Coronary artery (tissue), 2 donors: ENCODE results near the gene CCL14.

Experiments used
- DNase-seq: peaks from one replicate; pipeline ENCODE4 v3.0.0-alpha.2; 2017; ENCODE audit warnings: low spot score
- H3K27ac ChIP-seq, 2 donors: fragments of 200-600 bp; sonication (generic); one replicate each; pipeline ENCODE4 v1.5.1; 2016 to 2019
- H3K4me3 ChIP-seq: fragments of 200-600 bp; sonication (generic); 2 replicates; pipeline ENCODE4 v1.5.1; 2016; ENCODE audit warnings: mild to moderate bottlenecking, moderate library complexity
- TF ChIP-seq, protein P1 (sequence below): fragments of 200-600 bp; sonication (generic); IDR thresholded peaks from one replicate; pipeline ENCODE4 v1.5.1; 2019; ENCODE audit warnings: antibody characterized with exemption

Gene CCL14

DNA sequence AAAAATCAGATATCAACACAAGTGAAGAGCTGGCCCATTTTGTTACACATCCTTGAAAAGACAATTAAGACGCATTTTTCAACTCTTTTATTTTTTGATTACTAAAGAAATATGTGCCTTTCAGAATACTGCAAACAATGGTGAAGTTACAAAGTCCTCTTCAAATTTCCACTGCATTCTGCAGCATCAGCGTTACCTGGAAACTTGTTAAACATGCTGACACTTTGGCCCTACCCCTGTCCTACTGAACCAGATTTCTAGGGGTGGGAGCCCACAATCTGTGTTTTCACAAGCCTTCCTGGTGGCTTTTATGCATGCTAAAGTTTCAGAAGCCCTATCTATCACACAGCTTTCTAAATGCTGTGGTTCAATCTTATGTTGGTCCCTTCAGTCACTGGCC is 4.5 kb upstream of the CCL14 start:
- TF ChIP-seq, protein P1, sequence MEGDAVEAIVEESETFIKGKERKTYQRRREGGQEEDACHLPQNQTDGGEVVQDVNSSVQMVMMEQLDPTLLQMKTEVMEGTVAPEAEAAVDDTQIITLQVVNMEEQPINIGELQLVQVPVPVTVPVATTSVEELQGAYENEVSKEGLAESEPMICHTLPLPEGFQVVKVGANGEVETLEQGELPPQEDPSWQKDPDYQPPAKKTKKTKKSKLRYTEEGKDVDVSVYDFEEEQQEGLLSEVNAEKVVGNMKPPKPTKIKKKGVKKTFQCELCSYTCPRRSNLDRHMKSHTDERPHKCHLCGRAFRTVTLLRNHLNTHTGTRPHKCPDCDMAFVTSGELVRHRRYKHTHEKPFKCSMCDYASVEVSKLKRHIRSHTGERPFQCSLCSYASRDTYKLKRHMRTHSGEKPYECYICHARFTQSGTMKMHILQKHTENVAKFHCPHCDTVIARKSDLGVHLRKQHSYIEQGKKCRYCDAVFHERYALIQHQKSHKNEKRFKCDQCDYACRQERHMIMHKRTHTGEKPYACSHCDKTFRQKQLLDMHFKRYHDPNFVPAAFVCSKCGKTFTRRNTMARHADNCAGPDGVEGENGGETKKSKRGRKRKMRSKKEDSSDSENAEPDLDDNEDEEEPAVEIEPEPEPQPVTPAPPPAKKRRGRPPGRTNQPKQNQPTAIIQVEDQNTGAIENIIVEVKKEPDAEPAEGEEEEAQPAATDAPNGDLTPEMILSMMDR = no peak
- DNase-seq = no peak
- H3K27ac ChIP-seq = no peak overlapping the region

DNA sequence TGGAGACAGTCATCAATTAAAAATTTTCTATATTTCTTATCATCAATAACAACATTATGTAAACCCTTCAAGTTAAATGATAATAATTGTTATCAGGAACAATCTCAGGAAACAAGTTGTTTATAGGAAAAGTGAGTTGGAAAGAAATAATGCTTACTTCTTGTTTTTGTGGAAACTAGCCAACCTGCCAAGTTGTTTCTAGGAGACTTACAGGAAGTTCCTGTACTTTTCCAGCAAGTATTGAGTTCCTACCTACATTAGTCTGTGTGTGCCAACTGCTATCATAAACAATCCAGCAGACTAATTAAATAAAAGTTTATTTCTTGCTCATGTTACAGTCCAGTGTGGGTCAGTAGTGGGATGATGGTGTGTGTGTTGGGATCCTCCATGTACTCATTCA is 1.6 kb upstream of the CCL14 start:
- TF ChIP-seq, protein P1 = no peak
- Histone ChIP-seq H3K27ac (peak overlapping the region in 1 of 2 donors; percentile 22), H3K4me3 (no peak overlapping the region)
- DNase-seq = no peak

More for the DNA sequence above, 4.5 kb upstream of the CCL14 start:
- H3K4me3 ChIP-seq = no peak overlapping the region

DNA sequence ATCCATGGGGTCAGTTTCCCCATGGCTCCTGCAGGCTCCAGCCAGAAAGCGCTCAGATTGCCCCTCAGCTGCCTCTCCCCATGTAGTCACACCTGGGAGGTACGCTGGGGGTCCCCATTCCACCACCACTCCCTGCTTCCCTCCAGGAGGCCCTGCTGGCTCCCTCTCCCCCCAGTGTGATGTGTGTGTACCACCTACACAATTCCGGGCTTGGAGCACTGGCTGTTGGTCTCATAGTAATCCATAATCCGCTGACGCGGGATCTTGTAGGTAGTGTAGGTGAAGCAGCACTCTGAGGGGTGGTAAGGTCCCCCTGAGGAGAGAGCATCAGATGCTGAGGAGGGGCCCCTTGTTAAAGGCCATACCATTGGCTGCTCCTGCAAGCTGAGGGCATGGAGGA is 2.4 kb downstream of the CCL14 start:
- Histone ChIP-seq H3K4me3 (no peak overlapping the region), H3K27ac (no peak overlapping the region)
- TF ChIP-seq, protein P1 = no peak
- DNase-seq = no peak

DNA sequence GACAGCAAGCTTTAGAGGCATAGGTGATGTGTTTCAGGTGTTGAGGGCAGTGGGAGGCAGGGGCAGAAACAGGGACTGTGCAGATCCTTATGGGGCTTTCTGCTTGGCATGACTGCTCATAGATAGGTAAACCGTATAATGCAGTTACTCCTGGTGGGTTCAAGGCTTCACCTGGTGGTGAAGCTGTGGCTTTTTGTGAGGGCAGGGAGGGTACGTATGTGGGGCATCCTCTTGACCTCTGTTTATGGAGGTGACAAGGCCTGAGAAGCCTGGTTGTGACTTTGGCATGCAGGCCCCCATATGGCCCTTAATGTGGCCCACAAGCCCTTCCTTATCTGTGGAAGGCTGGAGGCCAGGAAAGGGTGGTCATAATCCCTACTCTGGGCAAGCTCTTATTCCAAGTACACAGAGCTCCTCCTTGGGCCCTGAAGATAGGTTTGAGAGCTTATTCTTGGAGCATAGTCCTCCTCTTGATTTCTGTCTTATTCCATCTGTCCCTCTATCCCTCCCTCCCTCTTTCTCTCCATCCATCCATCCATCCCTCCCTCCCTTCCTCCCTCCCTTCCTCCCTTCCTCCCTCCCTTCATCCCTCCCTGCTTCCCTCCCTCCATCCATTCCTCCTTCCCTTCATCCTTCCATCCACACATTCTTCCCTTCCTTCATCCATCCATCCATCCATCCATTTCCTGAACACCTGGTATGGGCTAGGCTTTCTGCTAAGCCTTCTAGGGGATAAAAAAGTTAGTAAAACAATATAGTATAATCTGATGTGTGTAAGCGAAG is 3.9 kb downstream of the CCL14 start:
- H3K27ac ChIP-seq = no peak overlapping the region
- no peak overlapping the region for H3K4me3 ChIP-seq
- DNase-seq = no peak
- TF ChIP-seq, protein P1 = no peak

DNA sequence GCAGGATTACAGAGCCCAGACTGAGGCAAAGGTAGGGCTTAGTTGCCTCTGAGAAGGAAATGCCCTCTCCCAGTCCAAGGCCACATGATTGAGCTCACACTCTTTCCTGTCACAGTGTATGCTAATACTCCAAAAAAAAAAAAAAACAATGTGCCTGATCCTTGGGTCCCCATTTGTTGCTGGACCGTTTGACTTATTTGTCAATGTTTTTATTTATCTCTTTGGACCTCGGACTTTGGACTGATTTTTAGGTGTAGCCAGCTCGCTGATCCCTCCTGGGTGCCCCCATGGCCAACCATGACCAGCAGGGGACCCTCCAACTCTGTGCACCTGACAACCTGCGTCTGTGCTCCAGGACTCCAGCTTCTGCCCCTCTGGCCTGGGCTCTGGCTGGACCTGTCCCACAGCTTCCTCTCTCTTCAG is 4.6 kb downstream of the CCL14 start:
- no peak for DNase-seq
- Histone ChIP-seq H3K4me3 (no peak overlapping the region), H3K27ac (no peak overlapping the region)
- TF ChIP-seq, protein P1 = no peak

DNA sequence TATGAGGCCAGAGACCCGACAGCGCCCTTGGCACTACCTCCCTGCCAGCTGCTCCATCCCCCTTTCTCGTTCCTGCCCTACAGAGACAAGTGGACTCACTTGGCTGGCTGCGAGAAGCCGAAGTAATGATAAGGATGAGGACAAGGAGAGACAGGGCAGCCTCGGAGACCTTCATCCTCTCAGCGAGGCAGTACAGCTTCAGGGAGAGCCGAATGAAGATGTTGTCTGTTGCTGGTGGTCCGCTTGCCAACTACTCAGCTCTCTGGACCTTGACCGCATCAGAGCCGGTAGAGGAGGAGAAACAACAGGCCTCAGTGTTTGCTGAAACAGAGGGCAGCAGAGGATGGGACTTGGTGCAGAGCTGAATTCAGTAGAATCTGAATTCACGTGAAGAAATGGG is 5.3 kb downstream of the CCL14 start, which contains the start of gene CCL16:
TSS of gene CCL16 (minus strand) at position 252 of the 400 bp plus-strand sequence. CDS start at position 175, 77 bp downstream.
- DNase-seq = no peak
- TF ChIP-seq, protein P1 = no peak
- no peak within 1 kb of the TSS for H3K4me3 ChIP-seq
- no peak within 1 kb of the TSS for H3K27ac ChIP-seq

DNA sequence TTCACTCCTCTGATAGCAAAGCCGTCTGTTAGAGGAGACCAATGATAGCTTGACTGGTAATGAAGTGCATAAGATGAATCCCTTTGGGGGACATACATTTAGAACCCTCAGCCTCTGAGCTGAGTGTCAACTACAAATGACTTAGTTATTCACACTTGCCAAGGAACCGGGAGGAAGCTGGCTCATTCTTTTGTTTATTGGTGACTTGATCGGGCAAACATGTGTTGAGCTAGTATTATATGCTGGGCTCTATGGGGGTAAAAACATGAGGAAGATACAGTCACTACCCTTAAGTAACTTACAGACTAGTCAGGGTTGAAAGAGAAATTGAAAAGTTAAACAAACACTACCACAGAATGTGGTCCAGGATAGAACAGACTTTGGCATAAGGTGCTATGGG is 8.2 kb downstream of the CCL14 start:
- no peak overlapping the region for H3K27ac ChIP-seq
- no peak overlapping the region for H3K4me3 ChIP-seq
- DNase-seq = no peak
- TF ChIP-seq, protein P1 = no peak
